H1 (cell line): ENCODE data around the gene PAX8.
"Not testable (repeated sequence)": the region's sequence is repeated elsewhere in the genome, so short reads cannot be mapped to it uniquely, and the experiment has no call there.

ENCODE experiments used
- CEBPB ChIP-seq: IDR thresholded peaks from 2 replicates; pipeline ENCODE4 v1.6.1; 2012; ENCODE audit warnings: low read depth, low read length
- JUND ChIP-seq: IDR thresholded peaks from 2 replicates; pipeline ENCODE4 v1.6.1; 2011; ENCODE audit warnings: mild to moderate bottlenecking, improper control_type of control experiment, low read length
- MAX ChIP-seq: IDR thresholded peaks from 2 replicates; pipeline ENCODE4 v1.6.1; 2012; ENCODE audit warnings: inconsistent platforms
- POLR2A ChIP-seq, 2 experiments: IDR thresholded peaks; 1 replicate in 1 of 2; 2 replicates in 1 of 2; pipeline ENCODE4 v1.6.1; 2011; ENCODE audit warnings: low read depth in 2 of 2, low read length in 2 of 2, mild to moderate bottlenecking in 2 of 2; ENCODE audit errors: control extremely low read depth in 1 of 2
- POLR2AphosphoS5 ChIP-seq: IDR thresholded peaks from 2 replicates; pipeline ENCODE4 v1.6.1; 2011; ENCODE audit warnings: low read depth, low read length
- RAD21 ChIP-seq, 2 experiments: IDR thresholded peaks in 1 of 2; conservative IDR thresholded peaks in 1 of 2; 2 replicates each; pipeline ENCODE4 v1.6.1; 2011; ENCODE audit warnings: low read depth in 2 of 2, low read length in 2 of 2, improper control_type of control experiment in 1 of 2, inconsistent platforms in 1 of 2, mild to moderate bottlenecking in 1 of 2, moderate library complexity in 1 of 2
- RFX5 ChIP-seq: IDR thresholded peaks from 2 replicates; pipeline ENCODE4 v1.6.1; 2011; ENCODE audit warnings: low read depth, low read length, improper control_type of control experiment, borderline replicate concordance
- SIN3A ChIP-seq, 2 experiments: IDR thresholded peaks in 1 of 2; conservative IDR thresholded peaks in 1 of 2; 2 replicates each; pipeline ENCODE4 v1.6.1; 2011 to 2012; ENCODE audit warnings: low read length in 2 of 2, improper control_type of control experiment in 1 of 2, low read depth in 1 of 2, mild to moderate bottlenecking in 1 of 2
- SP1 ChIP-seq: IDR thresholded peaks from 2 replicates; pipeline ENCODE4 v1.6.1; 2011; ENCODE audit warnings: low read depth, low read length
- TAF1 ChIP-seq: IDR thresholded peaks from 2 replicates; pipeline ENCODE4 v1.6.1; 2011; ENCODE audit warnings: mild to moderate bottlenecking, low read depth, low read length
- YY1 ChIP-seq: IDR thresholded peaks from 2 replicates; pipeline ENCODE4 v1.6.1; 2011; ENCODE audit warnings: low read depth, mild to moderate bottlenecking, low read length
- TF ChIP-seq, protein P1 (sequence below), 3 experiments: IDR thresholded peaks; 1 replicate in 2 of 3; 2 replicates in 1 of 3; pipeline versions ENCODE4 v1.5.1 to v1.6.1; 2011; ENCODE audit warnings: low read length in 3 of 3, mild to moderate bottlenecking in 3 of 3, inconsistent platforms in 2 of 3, low read depth in 1 of 3, moderate library complexity in 1 of 3; ENCODE audit not compliant: insufficient read depth in 1 of 3; ENCODE audit errors: control extremely low read depth in 1 of 3
- TF ChIP-seq, protein P2 (sequence below): IDR thresholded peaks from 2 replicates; pipeline ENCODE4 v1.6.1; 2012; ENCODE audit warnings: low read length, inconsistent platforms

DNA sequence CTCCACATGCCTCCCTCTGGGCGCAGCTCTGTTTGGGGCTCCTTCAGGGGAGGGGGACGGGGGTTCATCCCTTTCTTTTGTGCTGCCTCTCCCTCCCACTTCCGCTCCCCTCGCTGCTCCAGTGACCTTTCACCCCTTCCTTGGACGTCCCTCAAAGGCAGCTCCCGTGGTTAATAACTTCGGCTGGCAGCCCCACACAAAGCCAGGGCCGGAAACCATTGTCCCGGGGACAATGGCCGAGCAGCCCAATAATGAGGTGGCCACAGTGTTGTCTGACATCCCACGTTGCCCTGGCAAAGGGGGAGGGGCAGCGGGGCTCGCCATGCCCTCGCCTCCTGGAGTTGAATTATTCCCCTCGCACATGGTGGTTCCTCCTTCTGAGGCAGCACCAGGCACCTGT, 27.0 kb upstream of the PAX8 start:
- TF ChIP-seq, protein P1, sequence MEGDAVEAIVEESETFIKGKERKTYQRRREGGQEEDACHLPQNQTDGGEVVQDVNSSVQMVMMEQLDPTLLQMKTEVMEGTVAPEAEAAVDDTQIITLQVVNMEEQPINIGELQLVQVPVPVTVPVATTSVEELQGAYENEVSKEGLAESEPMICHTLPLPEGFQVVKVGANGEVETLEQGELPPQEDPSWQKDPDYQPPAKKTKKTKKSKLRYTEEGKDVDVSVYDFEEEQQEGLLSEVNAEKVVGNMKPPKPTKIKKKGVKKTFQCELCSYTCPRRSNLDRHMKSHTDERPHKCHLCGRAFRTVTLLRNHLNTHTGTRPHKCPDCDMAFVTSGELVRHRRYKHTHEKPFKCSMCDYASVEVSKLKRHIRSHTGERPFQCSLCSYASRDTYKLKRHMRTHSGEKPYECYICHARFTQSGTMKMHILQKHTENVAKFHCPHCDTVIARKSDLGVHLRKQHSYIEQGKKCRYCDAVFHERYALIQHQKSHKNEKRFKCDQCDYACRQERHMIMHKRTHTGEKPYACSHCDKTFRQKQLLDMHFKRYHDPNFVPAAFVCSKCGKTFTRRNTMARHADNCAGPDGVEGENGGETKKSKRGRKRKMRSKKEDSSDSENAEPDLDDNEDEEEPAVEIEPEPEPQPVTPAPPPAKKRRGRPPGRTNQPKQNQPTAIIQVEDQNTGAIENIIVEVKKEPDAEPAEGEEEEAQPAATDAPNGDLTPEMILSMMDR (IDR thresholded peaks at IDR 0.05; ENCODE audit: control extremely low read depth in 1 of 3, insufficient read depth in 1 of 3, low read depth in 1 of 3, low read length in 3 of 3), result not testable (repeated sequence)
- TF ChIP-seq SP1; RAD21 (IDR thresholded peaks at IDR 0.05 in 1 of 2, conservative IDR thresholded peaks at IDR 0.05 in 1 of 2; ENCODE audit: low read depth in 2 of 2, low read length in 2 of 2); POLR2AphosphoS5; POLR2A (IDR thresholded peaks at IDR 0.05; ENCODE audit: control extremely low read depth in 1 of 2, low read depth in 2 of 2, low read length in 2 of 2); JUND; TAF1; CEBPB; YY1; SIN3A (conservative IDR thresholded peaks at IDR 0.05 in 1 of 2, IDR thresholded peaks at IDR 0.05 in 1 of 2; ENCODE audit: low read depth in 1 of 2, low read length in 2 of 2); RFX5: not testable (repeated sequence)
- peak; percentile 36 for TF ChIP-seq MAX
- TF ChIP-seq, protein P2, sequence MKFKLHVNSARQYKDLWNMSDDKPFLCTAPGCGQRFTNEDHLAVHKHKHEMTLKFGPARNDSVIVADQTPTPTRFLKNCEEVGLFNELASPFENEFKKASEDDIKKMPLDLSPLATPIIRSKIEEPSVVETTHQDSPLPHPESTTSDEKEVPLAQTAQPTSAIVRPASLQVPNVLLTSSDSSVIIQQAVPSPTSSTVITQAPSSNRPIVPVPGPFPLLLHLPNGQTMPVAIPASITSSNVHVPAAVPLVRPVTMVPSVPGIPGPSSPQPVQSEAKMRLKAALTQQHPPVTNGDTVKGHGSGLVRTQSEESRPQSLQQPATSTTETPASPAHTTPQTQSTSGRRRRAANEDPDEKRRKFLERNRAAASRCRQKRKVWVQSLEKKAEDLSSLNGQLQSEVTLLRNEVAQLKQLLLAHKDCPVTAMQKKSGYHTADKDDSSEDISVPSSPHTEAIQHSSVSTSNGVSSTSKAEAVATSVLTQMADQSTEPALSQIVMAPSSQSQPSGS, result not testable (repeated sequence)
